GM19238 (cell line): ENCODE data around the gene RASGRP3.
"Not testable (repeated sequence)": the region's sequence is repeated elsewhere in the genome, so short reads cannot be mapped to it uniquely, and the experiment has no call there.

Experiments
- DNase-seq: peaks from one replicate; pipeline ENCODE4 v3.0.0; 2011; ENCODE audit warnings: low spot score; ENCODE audit not compliant: insufficient read length

RASGRP3 gene, protein sequence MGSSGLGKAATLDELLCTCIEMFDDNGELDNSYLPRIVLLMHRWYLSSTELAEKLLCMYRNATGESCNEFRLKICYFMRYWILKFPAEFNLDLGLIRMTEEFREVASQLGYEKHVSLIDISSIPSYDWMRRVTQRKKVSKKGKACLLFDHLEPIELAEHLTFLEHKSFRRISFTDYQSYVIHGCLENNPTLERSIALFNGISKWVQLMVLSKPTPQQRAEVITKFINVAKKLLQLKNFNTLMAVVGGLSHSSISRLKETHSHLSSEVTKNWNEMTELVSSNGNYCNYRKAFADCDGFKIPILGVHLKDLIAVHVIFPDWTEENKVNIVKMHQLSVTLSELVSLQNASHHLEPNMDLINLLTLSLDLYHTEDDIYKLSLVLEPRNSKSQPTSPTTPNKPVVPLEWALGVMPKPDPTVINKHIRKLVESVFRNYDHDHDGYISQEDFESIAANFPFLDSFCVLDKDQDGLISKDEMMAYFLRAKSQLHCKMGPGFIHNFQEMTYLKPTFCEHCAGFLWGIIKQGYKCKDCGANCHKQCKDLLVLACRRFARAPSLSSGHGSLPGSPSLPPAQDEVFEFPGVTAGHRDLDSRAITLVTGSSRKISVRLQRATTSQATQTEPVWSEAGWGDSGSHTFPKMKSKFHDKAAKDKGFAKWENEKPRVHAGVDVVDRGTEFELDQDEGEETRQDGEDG

DNA sequence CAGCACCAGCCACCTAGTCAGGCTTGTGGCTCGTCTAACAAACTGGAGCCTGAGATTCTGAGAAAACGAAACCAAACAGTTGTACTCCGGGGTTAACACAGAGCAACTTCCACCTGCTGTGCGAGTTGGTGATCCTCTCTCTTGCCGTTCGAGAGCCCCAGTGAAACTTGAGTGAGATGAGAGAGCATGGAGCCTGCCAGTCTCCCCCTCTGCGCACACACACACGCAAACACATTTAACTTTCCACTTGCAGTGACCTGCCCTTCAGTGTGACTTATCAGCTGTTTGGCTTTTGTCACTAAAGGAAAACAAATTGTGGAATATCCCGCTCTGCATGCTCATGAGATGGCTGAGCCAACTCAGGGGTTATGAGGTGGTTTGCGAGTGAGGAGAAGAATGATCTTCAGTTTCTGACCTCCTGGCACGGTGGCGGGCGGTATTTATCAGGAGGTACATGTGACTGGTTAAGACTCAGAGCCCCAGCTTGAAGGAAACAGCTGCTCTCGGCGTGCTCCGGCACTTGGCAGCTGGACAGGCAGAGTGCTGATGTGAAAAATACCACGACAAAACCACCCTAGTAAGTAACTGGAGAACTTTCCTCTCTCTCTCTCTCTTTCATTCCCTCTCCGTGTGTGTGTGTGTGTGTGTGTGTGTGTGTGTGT, at the start of gene RASGRP3:
RASGRP3 (plus strand) TSS at position 519 of the 662 bp plus-strand sequence. CDS start 38,488 bp downstream, outside the sequence.
- no peak for DNase-seq

DNA sequence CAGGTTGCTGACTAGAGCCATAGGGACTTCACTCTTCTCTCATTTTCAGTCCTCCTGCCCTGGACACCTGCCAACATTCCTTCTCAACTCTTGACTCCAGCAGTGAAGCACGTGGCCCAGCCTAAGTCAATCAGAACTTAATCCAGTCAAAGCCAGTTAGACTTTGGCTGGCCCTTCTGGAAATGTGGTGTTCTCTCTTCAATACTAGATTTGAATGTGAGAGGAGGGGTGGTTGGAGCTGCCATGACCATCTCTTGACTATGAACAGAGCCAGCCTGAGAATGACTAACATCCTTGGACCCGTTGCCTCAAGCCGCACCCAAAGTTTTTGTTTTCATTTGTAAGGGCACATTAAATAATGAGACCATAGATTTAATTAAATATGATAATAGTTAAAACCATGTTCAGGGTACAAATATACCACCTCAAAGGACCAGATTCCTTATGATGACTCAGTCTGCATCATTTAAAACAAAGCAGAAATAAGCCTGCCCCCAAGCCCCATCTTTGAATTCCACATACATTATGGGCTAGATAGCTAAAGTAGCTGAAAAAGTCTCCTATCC, 49.7 kb upstream of the RASGRP3 start:
- no peak for DNase-seq

DNA sequence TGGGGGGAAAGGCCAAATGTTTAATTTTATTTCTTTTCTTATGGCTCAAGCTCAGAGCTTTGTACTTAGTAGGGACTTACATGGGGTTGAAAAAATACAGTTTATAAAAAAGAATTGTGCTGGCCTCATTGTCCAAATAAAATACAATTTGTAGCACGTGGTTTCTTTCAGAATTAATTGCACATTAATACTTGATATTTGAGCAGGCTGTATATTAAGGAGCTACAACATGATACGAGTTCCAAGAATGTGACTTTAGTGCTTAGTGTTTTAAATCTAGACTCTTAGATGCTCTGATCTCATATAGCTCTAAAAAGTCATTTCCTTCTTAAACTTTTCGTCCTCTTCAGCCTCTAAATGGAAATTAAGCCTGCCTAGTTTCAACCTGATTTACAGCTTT, 46.4 kb upstream of the RASGRP3 start:
- DNase-seq: no peak

DNA sequence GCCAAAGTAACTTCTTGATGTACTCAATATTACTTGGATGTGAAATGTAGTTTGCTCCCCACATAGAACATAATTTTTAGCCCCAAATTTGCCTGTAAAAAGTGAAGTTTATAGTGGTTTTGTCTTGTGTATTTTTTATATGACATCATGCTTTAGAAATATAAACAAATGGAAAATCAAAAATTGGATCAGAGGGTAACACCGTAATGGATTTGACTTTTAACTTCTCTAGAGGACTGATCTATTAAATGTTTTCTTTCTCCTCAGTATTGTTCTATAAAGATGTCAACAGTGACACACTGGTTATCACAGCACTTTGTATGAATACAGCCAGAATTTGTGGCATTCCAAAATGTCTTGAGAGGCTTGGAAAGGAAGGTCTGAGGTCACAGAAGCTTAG, 45.6 kb upstream of the RASGRP3 start:
- no peak for DNase-seq

DNA sequence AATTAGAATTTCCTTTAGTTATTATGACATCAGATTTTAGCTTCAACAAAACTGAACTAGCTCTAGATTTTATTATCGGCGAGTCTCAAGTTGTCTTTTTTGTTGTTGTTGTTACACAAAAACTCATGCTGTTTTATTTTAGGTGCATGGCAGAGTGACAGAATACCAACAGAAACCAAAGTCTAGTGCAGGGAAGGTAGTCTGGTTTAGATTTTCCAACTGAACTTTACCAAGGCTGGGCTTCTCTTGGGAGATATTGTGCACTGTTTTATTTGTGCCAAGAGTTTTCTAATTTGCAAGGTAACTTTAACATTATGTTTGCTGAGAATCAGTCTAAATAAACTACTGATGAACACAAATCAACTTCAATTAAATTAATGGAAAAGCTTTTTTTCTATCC, 43.6 kb upstream of the RASGRP3 start:
- no peak for DNase-seq

DNA sequence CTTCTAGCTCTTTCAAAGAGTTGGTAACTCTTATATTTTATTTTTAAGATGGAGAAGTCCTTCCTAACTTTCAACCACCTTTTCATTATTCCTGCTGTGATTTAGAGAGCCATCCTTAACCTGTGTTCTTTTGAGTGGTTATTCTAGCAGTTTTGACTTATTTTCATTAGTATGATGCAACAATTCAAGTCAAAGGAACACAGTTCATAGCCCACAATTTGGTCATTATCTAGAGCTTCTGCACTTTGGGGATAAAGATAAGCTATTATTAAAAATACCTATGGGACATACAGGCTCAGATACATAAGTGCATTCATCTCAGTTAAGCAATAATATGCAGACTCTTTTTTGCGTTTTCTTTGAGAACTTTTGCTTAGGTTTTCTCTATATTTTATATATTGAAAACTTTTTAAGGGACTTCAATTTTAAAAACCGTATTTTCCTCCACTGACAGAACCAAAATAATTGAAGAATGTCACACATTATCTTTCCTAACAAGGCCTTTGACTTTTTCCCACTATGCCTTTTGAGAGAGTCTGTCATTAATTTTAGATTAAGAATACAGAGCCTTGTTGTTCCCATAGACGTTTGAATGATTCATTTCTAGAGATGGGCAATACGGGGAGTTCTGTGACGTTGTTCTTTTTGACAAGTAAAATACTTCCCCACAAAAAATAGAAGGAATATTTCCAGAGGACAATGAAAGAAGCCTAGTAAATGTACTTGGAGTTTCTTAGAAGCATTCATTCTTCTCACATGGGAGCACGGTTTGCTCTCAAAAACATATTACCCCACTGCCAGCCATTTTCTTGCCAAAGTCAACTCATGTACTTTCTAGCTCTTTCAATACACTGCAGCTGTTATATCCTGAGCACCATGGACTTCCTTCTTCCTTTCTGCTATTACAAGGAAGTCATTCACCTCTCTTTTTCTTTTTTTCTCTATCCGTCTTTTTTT, 42.9 kb upstream of the RASGRP3 start:
- no peak for DNase-seq

DNA sequence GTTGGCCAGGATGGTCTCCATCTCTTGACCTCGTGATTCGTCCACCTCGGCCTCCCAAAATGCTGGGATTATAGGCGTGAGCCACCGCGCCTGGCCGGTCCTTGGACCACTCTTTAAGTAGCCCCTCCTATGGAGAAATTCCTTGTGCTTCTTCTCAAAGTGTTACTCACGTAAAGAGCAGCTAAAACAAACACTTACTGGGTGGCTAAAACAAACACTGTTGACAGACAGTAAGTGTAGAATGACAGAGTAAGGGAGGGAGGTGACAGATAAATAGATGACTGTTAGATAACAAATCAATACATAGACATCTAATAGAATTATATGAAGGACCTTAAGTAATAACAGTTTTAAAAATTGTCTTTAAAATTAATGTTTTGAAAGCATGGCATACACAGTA, 40.9 kb upstream of the RASGRP3 start:
- DNase-seq: no peak

DNA sequence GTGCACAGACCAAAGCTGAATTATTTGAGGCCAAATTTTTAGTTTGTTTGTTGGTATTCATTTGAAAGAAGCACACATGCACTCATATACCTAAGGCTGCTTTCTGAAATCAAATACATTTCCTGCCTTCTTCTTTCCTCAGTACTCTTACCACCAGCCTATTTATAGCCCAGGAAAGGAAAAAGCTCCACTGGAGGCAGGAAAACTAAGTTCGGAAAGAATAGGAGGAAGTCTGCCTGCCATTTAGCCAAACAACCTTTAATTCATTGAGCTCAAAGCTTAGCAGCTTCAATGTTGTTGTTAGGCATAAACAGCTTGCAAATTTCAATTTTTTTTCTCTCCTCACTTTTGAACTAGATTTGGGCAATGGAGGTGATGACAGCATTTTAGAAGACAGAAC, 40.4 kb upstream of the RASGRP3 start:
- no peak for DNase-seq

DNA sequence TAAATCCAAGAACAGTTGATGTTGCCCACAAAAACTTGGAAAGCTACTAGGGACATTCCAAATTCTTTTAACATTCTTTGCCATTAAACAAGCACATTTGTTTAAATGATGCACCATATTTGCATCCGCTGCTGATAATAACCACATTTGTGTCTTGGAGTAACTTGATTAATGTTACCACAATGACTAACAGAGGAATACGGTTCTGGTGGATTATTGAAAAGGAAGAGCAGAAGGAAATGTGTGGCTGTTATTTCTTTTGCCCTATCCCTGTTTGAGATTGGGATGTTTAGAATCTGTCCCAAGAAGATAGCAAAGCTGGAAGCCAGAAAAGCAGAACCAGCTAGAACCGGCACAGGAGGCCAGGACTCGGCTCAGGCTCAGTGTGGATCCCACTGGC, 39.2 kb upstream of the RASGRP3 start:
- DNase-seq: no peak

DNA sequence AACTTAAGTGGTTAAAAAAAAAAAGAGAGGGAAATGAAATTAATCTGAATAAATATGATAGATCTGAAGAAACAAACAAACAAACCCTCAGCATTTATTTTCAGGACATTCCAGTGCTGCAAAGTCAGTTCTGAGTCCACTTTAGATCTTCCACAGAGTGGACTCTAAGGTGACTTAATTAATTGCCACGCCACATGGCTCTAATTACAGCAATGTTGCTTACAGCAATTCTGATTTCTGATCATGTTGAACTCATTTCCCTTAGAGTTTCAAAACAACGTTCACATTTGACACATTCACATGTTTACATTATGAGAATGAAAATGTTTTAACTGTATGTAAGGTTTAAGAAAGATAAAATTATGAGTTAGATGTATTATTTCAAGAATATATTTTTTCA, 38.6 kb upstream of the RASGRP3 start:
- no peak for DNase-seq

DNA sequence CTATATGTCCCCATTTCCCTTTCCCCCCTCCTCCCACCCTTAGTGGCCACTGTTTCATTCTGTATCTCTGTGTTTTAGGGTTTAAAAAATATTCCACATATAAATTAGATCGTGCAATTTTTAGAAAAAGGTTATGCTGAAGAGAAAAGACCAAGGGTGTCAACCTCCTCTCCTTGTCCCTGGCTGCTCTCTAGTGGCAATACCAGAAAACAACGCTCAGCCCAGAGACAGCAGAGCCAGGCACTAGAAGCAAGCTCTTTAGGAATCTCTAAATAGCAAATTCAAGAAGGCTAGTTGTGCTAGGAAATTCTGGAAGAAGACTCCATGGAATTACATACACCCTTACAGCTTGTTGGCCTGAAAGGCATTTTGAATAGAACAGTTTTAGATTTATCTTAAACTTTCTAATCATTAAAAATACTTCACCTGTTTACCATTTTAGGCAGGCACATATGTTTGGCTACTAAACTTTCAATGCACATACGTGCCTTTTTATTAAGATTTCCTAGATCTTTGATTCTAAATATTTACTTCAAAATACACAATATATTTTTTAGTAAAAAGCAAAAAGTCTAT, 35.1 kb upstream of the RASGRP3 start:
- peak; percentile 37 for DNase-seq

DNA sequence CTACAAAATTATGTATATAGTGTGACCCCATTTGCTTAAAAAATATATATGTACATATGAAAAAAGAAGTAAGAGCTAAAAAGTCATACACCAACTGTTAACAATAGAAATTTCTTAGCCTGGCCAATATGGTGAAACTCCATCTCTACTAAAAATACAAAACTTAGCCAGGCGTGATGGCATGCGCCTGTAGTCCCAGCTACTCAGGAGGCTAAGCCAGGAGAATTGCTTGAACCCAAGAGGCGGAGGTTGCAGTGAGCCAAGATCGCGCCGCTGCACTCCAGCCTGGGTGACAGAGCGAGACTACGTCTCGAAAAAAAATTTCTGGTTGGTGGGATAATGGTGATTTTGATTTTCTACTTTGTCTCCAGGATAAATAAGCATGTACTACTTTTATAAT, 34.4 kb upstream of the RASGRP3 start:
- not testable (repeated sequence) for DNase-seq

DNA sequence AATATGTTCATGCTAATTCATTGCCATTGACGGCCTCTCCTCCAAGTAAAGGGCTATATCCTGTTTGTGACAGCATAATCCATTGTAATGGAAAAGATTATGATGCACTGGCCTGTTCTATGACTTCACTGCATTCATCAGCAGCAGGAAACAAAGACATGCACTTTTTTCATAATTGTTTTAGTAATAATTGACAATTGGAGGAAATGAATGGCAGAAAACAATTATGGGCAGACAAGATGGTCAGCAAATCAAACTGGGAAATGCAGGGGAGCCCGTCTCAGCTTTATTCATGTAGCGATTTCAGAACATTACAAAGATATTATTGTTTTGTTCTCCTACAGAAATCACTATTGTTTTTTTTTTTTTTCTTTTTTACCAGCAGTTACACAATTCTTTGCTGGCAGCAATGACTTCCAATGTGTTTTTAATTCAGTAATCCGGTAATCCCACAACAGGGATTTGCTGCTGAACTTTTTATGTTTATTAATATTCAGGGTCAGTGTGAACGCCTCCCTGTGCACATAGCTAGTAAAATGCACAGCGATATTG, 33.8 kb upstream of the RASGRP3 start:
- no peak for DNase-seq

DNA sequence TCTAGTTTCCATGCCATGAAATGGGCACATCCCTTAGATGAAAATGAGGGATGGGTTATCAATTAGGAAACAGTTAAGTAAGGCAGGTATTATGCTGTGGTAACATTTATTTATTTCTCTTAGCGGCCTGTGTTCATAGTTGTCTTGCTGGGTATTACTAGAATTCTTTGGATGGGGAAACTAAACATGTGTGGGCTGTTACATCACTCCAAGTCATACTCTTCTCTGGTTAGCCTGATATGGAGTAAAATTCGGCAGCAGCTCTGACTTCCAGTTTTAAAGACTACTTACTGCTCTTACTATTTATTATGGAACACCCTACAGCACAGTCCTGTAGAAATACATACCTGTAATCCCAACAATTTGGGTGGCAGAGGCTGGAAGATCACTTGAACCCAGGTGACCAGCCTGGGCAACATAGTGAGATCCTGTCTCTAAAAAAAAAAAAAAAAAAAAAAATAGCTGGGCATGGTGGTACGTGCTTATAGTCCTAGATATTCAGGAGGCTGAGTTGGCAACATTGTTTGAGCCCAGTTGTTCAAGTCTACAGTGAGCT, 33.1 kb upstream of the RASGRP3 start:
- no peak for DNase-seq

DNA sequence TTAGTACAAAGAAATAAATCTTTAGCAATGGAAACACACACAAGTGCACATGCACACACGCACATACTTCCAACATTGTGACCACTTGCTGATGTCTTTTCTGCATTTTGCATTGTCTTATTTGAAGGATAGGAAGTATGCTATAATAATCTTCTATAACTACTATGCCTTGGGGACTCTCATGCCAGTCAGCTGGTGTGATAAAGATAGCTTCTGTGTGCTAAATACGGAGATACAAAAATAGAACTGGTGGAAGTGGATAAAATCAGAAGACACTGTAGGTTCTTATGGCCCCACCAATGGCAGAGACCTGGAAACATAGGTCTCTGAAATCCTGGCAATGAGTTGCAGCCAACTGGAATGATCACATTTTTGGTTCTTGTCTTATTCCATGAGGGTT, 31.5 kb upstream of the RASGRP3 start:
- no peak for DNase-seq

DNA sequence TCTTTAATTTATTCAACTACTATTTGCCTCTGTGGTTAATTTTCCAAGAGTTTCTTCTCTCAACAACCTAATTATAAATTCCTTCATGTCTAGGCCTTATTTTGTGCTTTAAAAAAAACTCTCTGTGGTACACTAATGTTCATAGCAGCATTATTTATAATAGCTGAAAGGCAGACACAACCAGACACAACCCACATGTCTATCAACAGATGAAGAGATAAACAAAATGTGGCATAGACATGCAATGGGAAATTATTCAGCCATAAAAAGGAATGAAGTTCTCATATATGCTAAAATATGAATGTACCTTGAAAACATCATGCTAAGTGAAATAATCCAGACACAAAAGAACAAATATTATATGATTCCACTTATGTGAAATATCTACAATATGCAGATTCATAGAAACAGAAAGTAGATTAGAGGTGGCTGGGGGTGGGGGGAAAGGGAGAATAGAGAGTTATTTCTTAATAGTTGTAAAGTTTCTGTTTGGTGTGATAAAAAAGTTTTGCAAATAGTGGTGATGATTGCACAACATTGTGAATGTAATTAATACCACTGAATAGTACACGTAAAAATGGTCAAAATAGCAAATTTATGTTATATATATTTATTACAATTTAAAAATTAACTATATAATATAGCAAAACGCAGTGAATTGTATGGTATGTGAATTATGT, 28.1 kb upstream of the RASGRP3 start:
- no peak for DNase-seq

DNA sequence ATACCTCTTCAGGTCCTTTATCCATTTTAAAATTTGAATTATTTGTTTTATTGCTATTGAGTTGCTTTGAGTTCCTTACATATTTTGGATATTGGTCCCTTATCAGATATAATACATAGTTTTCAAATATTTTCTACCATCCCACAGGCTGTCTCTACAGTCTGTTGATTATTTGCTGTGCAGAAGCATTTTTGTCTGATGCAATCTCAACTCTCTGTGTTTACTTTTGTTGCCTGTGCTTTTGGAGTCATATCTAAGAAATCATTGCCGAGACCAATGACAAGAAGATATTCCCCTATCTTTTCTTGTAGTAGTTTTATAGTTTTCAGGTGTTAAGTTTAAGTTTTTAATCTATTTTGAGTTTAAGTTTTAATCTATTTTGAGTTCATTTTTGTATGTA, 25.2 kb upstream of the RASGRP3 start:
- DNase-seq: no peak

DNA sequence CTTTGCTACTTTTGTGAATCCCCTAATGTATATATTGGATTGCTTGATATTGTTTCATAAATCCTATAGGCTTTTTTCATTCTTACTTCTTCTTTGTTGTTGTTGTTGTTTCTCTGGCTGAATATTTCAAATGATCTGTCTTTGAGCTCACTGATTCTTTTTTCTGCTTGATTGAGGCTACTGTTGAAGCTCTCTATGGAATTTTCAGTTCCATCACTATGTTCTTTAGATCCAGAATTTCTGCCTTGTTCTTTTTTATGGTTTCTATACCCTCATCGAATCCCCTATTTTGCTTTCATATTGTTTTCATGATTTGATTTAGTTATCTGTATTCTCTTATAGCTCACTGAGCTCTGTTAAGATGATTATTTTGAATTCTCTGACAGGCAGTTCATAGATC, 24.6 kb upstream of the RASGRP3 start:
- DNase-seq: no peak

DNA sequence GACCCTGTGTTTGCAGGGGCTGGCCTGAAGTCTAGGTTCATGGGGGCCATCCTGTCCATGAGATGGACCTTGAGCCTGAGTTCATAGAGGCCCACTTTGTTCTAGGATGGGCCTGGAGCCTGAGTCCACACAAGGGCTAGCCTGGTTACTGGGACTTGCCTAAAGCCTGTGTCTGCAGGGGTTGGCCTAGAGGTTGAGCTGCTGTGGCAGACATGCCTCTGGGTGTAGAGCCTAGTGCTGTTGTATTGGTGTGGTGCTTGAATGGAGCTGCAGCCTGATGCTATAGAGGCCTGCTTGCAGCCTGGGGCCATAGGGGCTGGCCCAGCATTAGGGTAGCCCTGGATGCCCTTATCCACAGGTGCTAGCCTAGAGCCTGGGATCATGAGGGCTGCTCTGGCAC, 23.9 kb upstream of the RASGRP3 start:
- no peak for DNase-seq
